GM19397 (cell line): ENCODE measurements around the gene KCNH4.
"Not testable (repeated sequence)": the region's sequence is repeated elsewhere in the genome, so short reads cannot be mapped to it uniquely, and the experiment has no call there.

Source experiments
- ATAC-seq: cut with Tn5 transposase; IDR thresholded peaks from one replicate; pipeline ENCODE4 v1.9.1; 2021; ENCODE audit warnings: mild to moderate bottlenecking, moderate library complexity; ENCODE audit not compliant: unreplicated experiment

Gene KCNH4

DNA sequence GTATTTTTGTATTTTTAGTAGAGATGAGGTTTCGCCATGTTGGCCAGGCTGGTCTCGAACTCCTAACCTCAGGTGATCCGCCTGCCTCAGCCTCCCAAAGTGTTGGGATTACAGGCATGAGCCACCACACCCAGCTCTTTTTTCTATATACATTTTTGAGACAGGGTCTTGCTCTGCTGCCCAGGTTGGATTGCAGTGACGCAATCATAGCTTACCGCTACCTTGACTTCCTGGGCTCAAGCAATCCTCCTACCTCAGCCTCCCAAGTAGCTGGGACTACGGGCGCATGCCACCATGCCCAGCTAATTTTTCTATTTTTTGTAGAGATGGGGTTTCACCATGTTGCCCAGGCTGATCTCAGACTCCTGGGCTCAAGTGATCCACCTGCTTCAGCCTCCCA, 40.3 kb downstream of the KCNH4 start:
- ATAC-seq = not testable (repeated sequence)

DNA sequence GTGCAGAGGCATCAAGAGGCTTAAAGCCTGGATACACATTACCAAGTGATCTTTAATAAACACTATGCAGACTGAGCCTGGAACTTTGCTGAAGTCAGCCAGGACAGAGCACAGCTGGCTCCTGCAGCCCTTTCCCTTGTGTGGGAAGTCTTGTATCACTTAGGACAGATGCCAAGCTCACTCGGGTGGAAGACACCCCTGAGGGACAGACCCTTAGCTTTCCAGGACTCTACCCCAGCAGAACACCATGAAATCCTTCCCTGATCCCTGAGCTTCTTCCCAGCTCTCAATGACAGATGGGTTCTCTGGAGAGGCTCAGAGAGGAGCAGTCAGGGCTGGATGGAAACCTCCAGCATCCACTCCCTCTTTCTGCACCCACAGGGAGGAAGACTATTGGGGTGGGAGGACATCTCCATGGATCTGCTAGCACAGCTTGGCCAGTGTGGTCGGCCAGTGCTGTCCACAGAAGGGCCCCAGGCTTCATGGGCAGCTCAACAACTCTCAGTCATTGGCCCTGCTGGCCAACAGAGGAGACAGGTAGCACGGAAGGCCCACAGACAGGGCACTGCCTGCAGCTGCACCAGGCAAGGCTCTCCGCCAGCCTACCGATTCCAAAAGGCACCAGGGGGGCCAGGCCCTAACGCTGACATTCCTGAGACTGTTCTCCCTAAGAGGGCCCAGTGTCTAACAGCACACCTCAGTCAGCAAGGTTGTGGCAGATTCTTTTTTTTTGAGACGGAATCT, 42.0 kb downstream of the KCNH4 start:
- no peak for ATAC-seq

DNA sequence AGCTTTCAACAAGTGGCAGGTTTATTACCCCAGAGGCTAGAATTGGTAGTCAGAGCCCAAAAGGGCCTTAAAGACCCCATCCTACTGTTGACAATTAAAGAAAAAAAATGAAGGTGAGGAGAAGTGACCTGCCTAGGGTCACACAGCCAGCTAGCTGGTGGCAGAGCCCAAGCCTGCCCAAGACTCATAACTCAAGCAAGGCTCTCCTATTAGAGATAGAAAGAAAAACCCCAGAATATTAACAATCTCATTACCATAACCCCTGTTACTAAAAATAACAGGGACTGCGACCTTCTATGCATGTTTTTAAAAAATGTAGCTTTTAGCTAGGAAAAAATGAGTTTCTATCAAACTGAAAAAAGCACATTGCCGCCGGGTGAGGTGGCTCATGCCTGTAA, 44.3 kb downstream of the KCNH4 start:
- no peak for ATAC-seq

DNA sequence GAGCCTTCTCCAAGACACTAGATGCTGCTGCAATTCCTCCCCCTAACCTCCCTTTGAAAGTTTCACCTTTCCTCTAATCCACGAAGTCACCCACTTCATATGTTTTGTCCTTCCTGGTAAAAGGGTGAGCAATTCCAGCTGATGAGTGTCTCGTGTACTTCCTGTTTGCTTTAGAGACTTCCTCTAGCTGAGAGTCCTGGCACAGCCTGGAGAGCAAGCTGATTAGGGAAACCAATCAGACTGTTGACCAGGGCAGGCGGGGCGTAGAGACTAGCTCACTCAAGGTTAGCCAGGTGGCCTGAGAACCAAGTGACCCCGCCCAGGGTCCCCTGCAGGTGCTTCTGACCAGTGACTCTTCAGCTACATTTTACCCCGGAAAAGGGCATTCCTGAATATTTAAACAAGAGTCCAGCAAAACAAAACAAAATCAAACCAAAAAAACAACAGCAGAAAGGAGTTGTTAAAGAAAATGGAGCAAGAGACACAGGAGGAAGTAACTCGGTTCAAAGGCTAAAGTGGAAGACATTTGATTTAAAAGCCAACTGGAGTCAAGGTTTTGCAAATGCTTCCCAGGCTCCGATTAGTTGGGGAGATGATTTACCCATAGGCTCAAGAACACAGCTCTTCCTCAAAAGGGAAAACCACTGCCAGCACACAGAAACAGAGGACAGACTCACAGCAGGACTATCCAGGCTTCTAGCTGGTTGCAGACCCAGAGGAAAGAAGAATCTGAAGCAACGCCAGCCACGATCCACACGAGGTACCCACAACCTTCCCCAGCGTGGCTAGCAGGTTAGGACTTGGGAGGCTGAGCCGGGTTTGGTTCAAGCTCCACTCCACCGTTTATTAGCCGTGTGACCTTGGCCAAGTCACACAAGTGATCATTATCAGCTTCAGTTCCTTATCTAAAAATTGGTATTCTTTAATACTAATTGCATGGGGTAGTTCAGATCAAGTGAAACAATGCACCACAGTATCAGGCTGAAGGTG, 45.0 kb downstream of the KCNH4 start:
- ATAC-seq = no peak

DNA sequence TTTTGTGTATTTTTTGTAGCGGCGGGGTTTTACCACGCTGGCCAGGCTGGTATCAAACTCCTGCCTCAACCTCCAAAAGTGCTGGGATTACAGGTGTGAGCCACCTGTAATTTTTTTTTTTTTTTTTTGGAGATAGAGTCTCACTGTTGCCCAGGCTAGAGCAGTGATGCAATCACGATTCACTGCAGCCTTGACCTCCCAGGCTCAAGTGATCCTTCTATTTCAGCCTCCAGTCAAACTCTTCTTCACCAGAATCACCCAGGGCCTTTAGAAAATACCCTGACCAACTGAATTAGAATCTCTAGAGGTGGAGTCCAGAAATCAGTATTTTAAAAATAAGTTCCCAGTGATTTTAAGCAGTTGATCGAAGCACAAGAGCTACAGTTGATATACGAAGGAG, 45.8 kb downstream of the KCNH4 start:
- no peak for ATAC-seq

DNA sequence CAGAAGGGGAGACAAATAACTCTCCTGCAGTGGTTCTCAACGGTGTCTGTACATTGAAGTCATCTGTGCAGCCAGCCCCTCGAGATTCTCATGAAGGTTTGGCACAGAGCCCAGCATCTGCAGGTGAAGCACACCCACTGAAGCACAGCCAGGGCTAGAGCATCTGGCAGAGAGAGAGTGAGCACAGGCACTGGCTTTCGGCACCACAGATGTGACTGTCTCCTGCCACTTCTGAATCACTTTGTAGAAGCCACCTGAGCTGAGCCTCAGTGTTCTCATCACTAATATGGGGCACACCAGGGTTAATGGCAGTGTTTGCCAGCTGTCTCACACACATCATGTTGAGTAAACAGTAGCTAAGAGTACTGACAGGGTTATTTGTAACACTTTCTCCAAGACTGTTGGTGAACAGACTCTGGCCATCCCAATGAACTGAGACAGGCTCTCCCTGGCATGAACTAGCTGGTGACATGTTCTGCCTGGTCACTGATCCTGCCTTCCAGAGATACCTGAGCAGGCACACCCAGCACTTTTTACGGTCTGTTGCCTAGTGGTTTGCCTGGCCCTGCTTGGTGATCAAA, 47.4 kb downstream of the KCNH4 start:
- ATAC-seq = peak; percentile 78

DNA sequence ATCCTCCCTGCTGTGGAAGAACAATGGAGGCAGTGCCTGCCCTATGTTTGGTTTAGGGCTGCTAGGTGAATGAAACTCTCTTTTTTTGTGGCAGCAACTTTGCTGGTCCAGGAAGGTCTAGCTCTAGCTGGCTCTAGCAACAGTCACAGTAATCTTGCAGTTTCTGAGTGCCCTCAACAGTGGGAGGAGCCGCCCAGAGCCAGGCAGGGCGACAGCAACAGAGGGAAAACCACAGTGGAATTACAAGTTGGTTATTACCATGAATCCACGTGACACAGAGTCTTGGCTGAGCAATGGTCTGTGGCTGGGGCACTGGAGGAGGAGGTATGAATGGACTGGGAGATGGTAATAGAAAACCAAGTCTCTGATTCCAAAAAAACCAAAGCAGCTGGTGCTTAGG, 48.0 kb downstream of the KCNH4 start:
- peak; percentile 24 for ATAC-seq

DNA sequence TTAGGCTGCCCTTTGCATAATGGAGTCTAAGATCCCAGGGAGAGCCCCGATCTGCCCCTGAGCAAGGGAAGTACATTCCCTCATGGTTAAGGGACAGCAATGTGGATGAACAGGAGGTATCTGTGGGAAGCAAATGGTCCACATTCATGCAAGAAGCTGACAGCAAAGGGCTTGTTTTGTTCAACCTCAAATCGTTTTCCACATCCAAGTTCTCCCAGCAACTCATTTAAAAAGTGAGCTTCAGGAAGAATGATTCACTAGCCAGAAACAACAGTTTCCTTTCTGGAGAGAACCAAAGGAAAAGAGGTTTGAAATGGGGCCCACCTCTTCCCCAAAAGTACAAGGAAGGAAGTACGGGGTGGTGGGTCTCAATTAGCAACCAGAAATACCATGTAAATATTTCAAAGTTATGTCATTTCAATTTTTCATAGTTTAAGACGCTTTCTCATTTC, 48.9 kb downstream of the KCNH4 start:
- ATAC-seq = no peak

DNA sequence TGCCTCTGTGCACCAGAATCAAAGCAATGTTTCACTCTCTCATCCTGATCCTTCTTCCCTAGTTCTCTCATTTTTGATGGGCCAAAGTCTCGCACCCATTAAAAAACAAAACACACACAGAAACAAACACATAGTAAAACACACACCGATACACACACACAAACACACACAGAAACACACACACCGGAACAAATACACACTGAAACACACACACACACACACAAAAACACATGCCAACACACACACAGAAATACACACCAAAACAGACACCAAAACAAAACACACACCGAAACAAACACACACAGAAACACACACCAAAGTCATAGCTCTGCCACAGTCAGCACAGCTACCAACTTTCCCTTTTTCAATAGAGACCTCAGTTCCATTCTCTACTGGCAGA, 49.7 kb downstream of the KCNH4 start:
- no peak for ATAC-seq

DNA sequence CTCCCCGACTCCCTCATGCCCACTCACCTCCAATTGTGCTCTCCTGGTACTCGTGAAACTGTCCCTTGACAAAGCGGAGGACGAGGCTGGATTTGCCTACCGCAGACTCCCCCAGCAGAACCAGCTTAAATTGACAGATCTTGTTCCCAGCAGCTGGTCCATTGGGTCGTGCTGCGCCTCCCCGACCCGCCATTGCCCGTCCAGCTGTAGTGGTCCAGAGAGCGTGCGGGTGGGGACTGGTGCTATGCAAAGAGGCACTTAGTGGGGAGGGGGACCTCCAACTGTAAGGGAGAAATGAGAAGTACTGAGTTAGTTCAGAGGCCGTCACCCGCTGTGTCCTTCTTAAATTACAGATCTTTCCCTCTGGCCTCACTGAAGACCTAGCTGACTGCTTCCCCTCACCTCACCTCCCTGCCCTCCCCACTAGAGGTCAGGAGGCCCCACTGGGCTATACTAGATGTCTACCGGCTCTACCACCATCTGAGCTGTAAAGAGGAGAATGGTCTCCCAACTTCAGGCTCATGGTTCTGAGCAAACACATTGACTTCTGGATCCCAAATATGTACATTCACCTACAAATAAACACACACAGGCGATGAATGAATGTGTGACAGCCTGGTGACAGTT, 50.5 kb downstream of the KCNH4 start:
- ATAC-seq = no peak

DNA sequence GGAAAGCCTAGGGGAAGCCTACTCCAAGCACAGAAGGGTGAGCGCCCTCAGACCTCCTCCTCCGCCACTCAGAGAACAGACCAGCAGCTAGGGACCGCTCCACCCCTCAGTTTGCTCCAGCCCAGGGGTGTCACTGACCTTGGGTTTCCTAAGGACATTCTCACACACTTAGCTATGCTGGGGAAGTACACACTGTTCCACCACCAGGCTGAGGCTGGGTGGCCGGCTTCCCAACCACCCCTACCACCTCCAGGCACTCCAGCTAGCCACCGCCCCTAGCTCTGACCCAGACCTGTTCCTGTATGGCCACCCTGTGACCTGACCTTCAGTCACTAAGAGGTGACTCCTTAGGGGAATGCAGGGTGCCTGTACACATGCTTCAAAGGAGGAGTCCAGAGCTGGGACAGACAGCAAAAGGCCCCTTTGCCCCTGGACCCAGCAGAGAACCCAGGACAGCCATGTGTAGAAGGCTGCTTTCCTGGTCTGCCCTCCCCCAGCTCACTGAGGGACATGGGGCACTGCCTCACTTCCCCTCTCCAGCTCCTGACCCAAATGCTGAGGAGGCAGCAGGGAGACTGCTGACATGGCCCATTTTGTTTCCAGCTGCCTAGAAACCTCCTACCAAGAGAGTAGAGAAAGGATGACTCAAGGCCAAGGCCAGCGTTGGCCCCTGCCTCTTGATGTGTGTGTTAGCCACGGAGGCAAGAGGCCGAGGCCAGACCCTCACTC, 51.7 kb downstream of the KCNH4 start:
- ATAC-seq = no peak

DNA sequence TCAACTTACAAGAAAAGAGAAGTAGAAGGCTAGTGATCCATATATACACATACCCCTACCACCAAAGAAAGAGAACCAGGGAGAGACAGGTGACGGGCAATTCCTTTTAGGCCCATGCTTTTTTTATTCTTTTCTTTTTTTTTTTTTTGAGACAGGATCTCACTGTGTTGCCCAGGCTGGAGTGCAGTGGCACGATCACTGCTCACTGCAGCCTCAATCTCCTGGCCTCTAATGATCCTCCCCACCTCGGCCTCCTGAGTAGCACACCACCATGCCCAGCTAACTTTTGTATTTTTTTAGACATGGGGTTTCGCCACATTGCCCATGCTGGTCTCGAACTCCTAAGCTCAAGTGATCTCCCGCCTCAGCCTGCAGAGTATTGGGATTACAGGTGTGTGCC, 53.5 kb downstream of the KCNH4 start:
- no peak for ATAC-seq

DNA sequence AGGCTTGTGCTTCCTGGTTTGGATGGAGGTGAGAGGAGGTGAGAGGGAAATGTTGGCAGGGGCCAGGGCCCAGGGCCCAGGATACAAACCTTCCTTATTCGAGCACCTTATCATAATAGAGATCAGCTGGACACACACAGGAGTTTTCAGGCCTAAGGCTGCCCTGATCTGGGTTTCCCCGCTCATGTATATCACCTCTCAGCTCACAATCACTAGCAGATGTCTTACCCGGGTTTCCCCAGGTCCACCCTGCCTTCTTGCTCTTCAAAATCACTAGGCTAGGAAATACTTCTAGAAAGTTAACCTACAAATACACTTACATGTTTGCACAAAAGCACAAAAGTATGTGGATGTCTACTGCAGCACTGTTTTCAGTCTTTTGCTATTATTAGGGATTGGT, 54.1 kb downstream of the KCNH4 start:
- ATAC-seq = no peak

DNA sequence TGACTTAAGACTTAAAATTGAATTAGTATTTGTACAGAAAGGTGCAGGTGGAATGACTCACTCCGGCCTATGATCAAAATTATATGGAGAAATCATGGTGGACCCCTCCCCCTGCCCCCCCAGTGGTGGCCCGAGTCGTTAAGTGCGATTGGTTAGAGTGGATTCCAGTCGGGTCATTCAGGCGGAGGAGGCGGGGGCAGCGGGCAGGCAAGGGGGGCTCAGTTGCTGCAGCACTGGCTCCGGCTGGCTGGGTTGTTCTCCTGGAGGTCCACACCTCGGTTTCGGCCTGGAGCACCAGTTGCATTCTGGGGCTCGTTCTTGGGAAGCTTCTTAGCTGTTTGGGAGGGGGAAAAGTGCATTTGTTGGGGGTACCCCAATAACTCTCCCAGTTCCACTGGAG, 55.4 kb downstream of the KCNH4 start:
- no peak for ATAC-seq

DNA sequence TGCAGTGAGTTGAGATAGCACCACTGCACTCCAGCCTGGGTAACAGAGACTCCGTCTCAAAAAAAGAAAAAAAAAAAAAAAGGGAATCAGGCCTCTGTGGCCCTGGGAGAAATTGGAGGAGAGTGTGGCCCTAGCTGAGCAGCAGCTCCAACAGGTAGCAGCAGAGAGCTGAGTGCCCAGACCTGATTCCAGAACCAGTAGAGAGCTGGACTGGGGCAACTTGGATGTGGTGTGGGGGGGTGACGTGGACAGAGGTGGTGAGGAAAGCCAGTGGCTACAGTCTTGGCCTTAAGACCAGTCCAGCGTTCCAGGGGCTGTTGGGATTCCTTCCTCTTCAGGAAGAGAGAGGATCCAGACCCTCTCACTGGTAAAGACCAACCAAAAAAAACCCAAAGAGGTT, 56.7 kb downstream of the KCNH4 start:
- ATAC-seq = no peak

DNA sequence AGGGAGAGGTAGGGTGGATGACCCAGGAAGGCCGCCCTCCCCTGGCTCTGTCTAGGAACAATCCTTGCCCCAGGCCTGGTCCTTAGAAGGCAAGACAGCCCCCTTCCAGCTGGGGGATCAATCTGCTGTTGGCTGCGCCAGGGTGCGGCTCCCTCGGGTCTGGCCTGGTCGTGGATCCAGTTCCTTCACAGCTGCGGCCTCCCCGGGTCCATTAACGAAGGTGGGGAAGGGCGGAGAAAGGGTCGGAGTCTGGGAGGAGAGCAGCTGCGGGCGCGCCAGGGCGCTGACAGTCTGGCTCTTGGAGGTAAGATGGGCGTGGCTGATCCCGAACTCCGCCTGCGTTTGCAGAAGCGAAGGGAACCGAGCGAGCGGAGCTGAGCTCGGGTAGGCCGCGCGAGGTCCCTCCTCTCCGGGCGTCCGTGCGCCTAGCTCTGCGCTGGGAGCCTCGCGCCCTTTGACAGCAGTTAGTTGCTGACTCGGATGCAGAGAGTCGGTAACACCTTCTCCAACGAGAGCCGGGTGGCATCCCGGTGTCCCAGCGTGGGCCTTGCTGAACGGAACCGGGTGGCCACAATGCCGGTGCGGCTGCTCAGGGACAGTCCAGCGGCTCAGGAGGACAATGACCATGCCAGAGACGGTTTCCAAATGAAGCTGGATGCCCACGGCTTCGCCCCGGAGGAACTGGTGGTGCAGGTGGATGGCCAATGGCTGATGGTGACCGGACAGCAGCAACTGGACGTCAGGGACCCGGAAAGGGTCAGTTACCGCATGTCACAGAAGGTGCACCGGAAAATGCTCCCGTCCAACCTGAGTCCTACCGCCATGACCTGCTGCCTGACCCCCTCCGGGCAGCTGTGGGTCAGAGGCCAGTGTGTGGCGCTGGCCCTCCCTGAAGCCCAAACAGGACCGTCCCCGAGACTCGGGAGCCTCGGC, 58.3 kb downstream of the KCNH4 start, which contains the start of gene HSPB9:
TSS of gene HSPB9 (plus strand) at position 434 of the 933 bp plus-strand sequence. CDS start at position 481, 47 bp downstream.
- no peak for ATAC-seq

DNA sequence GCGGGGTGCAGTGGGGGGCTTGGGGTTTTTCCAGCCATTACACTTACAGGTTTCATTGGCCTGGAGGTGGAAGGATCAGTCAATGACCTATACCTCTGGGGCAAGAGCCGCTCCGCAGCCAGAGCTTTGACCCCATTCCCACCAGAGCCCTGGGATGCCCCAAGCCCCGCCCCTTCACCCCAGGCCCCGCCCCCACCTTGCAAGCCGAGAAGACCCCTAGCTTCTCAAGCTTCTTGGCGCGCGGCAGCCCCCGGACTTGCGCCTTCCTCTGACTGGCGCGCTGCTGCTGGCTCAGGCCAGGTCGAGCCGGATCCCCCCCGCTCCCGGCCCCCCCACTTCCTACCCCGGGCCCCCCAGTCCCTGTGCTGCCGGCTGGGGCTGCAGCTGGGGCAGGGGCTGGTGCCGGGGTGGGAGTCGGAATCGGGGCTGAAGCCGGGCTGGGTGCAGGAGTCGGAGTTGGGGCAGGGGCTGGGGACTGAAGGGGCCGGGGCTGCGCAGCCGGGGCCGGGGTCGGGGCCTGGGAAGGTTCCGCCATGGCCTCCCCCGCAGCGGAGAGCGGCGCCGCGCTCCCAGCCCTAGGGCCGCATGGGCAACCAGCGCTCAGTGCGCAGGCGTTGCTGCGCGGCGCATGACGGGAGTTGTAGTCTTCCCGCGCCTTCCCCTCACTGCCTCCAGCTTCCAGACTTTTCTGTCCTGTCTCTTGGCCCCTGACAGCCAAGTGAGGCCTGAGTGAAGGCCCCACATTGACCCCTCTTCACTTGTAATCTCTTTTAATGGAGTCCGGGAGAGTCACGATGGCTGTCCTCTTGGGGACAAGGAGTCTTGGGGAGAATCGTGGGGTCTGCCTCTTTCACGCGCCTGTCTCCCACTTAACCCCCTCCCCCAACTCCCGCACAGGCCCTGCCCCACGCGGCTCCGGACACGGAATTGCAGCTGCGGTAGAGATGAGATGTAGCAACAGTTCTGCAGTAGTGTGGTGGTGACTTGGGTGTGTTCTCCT, 59.9 kb downstream of the KCNH4 start, which contains the start of gene KAT2A:
TSS of gene KAT2A (minus strand) at position 598 of the 1,000 bp plus-strand sequence. CDS start at position 535, 63 bp downstream.
- peak; percentile 75 for ATAC-seq
